ENCODE results near the gene SGF29.
"Not testable (repeated sequence)": the region's sequence is repeated elsewhere in the genome, so short reads cannot be mapped to it uniquely, and the experiment has no call there.

SGF29 gene

DNA sequence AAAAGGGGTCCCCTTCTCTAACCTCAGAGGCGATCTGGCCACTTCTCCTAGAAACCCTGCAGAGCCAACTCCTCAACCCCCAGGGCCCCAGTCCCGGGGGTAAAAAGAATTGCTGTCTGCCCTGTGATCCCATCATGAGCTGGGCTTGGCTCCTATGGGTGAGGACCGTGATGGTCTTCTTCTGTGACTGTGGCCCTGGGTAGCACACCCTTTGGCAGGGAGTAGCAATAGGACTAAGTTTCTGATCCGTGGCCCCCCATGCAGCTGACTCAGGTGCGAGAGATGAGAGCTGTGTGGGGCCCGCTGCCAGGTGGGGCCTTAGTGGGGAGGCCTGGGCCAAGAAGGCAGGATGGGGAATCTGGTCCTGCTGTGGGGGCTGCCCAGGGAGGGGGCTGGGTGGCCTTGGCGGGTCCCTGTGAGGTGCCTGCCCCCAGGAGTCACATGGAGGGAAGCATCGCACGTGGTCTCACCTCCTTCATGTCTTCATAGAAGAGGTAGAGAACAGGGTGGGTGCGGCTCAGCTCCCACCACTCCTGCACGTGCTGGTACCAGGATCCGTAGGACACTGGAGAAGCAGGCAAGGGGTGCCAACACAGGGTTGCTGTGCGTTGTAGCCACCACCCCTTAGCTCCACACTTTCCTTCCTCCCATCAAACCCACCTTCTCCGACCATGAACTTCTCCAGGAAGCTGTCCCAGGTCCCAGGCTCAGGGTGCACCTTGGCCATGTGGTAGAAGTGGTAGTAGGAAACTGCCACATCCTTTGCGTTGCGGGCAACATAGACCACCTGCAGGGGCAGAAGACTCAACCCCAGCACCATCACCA is 52.8 kb downstream of the SGF29 start:
- no peak overlapping the region for H3K4me3 ChIP-seq (ENCODE audit: low read depth, low read length)
- DNase-seq (ENCODE audit: low read depth) = no peak
- TF ChIP-seq, protein P1, sequence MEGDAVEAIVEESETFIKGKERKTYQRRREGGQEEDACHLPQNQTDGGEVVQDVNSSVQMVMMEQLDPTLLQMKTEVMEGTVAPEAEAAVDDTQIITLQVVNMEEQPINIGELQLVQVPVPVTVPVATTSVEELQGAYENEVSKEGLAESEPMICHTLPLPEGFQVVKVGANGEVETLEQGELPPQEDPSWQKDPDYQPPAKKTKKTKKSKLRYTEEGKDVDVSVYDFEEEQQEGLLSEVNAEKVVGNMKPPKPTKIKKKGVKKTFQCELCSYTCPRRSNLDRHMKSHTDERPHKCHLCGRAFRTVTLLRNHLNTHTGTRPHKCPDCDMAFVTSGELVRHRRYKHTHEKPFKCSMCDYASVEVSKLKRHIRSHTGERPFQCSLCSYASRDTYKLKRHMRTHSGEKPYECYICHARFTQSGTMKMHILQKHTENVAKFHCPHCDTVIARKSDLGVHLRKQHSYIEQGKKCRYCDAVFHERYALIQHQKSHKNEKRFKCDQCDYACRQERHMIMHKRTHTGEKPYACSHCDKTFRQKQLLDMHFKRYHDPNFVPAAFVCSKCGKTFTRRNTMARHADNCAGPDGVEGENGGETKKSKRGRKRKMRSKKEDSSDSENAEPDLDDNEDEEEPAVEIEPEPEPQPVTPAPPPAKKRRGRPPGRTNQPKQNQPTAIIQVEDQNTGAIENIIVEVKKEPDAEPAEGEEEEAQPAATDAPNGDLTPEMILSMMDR (conservative IDR thresholded peaks at IDR 0.05; ENCODE audit: low read depth, low read length) = no peak

DNA sequence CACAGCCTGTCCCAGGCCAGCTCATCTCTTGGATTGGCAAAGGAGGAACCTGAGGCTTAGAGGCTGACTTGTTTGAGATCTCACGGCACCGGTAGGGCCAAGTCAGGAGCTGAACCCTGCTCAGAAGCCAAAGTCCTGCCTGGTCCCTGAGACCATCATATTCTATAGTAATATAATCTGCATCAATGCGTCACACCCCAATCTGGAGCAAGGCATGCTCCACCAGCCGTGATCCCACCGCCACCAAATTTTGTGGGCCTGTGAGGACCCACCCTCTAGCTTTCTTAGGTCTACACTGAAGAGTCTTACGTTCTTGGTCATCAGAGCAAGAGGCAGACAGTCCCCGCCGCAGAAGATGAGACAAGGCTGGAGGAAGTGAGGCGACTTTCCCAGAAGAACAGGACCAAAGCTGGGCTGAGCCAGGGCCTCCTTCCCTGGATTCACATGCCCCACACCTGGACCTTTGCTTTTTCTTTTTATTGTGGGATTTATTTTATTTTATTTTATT is 53.5 kb downstream of the SGF29 start:
- TF ChIP-seq, protein P1 (conservative IDR thresholded peaks at IDR 0.05; ENCODE audit: low read depth, low read length) = no peak
- no peak for DNase-seq (ENCODE audit: low read depth)
- H3K4me3 ChIP-seq (ENCODE audit: low read depth, low read length) = no peak overlapping the region

DNA sequence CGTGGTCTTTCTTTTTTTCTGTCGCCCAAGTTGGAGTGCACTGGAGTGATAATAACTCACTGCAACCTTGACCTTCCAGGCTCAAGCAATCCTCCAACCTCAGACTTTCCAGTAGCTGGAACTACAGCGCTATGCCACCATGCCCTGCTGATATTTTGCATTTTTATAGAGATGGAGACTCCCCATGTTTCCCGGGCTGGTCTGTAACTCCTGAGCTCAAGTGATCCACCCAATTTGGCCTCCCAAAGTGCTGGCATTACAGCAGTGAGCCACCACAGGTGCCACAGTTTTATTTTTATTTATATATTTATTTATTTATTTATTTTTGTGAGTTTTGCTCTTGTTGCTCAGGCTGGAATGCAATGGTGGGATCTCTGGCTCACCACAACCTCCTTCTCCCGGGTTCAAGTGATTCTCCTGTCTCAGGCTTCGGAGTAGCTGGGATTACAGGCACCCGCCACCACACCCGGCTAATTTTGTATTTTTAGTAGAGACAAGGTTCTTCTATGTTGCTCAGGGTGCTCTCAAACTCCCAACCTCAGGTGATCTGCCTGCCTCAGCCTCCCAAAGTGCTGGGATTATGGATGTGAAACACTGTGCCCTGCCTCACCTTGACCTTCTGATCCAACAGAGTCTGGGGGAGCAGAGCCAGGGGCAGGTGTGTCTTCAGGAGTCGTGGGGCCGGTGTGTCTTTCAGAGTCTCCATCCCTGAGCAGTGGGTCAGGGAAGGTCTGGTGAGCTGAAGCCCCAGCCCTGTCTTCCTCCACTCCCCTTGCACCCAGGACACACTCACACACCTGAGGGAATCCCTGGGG is 54.2 kb downstream of the SGF29 start:
- DNase-seq (ENCODE audit: low read depth); H3K4me3 ChIP-seq (ENCODE audit: low read depth, low read length): not testable (repeated sequence)

DNA sequence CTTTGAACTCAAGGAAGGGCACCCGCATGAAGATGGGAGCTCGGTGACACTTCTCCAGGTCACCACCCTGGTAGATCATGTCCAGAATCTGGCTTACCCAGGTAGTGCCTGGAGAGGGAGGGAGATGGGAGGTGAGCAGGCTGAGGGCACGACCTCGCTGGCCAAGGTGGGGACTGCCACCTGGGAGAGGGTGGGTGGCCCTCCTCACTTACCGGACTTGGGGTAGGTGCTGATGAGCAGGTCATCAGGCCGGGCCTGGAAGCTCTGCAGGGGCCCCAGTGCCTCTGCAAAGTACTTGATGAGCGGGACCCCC is 54.7 kb downstream of the SGF29 start:
- not testable (repeated sequence) for H3K4me3 ChIP-seq (ENCODE audit: low read depth, low read length); DNase-seq (ENCODE audit: low read depth)

DNA sequence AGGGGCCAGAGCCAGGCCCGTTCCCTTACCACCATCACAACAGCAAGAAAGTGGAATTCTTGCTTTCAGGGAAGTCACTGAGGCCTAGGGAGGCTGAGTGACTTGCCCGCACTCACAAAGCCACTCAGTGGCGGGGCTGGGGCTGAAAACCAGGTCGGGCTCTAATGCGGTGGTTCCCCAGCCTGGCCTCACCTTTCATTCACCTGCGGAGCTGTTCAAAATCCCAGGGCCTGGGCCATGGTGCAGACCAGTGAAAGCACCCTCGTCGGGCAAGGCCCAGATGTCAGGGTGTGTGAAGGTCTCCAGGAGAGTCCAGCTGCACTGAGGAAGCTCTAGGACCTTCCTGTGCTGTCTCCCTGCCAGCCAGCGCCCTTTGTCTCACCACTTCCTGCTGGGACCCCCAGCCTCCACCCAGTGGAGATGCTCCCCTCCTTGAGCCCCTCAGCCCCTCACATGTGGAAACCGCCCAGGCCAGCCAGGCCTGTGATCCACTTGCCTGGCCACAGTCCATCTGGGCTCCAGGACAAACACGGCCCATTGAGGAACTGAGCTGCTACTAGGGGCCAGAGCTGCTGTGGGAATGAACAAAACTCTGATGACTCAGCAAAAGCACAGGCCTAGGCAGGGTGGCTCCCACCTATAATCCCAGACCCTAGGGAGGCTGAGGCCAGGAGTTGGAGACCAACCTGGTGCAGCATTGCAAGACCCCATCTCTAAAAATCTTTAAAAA is 55.3 kb downstream of the SGF29 start:
- not testable (repeated sequence) for H3K4me3 ChIP-seq (ENCODE audit: low read depth, low read length)
- DNase-seq (ENCODE audit: low read depth) = peak; percentile 11

DNA sequence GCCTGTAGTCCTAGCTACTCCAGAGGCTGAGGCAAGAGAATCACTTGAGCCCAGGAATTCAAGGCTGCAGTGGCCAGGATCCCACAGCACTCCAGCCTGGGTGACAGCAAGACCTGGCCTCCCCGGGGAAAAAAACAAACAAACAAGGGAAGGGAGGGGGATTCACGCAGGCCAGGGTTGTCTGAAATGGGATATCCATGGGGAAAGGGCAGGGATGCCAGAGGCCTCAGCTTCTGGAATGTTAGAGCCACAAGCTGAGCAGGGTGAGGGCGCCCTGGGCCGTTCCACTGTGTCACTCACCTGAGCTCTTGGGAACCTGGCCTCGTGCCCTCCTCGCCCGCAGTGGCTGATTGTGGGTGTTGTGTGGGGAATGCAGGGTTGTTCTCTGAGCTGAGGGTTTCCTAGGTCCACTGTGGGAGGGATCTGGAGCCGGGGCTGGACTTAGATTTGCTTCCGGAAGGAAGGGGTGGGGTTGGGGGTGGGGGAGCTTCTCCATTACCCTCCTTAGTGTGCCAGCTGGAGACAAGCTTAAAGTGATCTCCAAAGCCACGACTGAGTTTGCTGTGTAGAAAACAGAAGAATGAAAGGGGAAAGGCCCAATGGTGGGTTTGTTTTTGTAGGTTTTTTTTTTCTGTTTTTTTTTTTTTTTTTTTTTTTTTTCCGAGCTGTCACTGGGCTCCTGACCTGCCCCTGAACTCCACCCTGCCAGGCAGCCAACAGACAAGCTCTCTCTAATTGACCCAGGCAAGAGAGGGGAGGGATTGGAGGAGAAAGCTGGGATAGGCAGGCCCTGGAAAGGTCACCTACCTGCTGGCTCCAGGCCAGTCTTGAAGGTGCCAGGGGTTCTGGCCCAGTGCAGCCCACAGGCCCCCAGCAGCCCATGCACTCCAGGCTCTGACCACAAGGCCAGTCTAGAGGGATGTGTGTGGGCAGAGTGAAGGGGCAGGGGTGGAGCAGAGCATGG is 56.2 kb downstream of the SGF29 start, which contains the start of gene SULT1A1:
Gene SULT1A1, minus strand, starts transcription at position 414 of the 964 bp plus-strand sequence. CDS start 1,189 bp downstream, outside the sequence.
- peak; percentile 40 for DNase-seq (ENCODE audit: low read depth)
- peak within 1 kb of the TSS; percentile 37 for H3K4me3 ChIP-seq (ENCODE audit: low read depth, low read length)
- TF ChIP-seq, protein P1 (conservative IDR thresholded peaks at IDR 0.05; ENCODE audit: low read depth, low read length) = no peak

DNA sequence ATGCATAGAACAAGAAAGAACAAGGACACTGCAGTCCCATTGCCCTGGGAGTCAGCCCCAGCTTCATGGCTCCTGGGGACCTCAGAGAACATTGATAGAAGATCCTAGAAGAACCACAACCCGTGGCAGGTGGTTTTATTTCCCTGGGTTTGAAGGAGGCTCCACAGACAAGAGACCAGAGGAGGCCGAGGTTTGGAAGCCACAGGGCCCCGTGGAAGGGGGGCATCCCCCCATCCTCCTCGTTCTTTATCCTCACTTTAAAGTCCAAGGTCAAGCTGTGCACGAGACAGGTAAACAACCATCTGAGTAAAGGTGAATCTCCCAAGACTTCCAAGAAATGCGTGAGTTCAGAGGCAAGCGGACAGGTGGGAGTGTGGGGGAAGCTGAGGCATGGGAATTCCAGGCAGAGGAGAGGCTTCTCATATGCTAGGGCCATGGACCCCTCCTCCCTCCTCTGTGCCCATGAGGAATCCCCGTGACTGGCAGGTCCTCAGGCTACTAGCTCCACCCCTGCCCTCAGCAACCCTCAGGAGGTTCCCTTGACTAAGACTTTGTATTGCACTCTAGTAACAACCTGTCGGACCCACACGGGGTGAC is 57.0 kb downstream of the SGF29 start:
- DNase-seq (ENCODE audit: low read depth) = no peak
- TF ChIP-seq, protein P1 (conservative IDR thresholded peaks at IDR 0.05; ENCODE audit: low read depth, low read length) = no peak
- H3K4me3 ChIP-seq (ENCODE audit: low read depth, low read length) = no peak overlapping the region

DNA sequence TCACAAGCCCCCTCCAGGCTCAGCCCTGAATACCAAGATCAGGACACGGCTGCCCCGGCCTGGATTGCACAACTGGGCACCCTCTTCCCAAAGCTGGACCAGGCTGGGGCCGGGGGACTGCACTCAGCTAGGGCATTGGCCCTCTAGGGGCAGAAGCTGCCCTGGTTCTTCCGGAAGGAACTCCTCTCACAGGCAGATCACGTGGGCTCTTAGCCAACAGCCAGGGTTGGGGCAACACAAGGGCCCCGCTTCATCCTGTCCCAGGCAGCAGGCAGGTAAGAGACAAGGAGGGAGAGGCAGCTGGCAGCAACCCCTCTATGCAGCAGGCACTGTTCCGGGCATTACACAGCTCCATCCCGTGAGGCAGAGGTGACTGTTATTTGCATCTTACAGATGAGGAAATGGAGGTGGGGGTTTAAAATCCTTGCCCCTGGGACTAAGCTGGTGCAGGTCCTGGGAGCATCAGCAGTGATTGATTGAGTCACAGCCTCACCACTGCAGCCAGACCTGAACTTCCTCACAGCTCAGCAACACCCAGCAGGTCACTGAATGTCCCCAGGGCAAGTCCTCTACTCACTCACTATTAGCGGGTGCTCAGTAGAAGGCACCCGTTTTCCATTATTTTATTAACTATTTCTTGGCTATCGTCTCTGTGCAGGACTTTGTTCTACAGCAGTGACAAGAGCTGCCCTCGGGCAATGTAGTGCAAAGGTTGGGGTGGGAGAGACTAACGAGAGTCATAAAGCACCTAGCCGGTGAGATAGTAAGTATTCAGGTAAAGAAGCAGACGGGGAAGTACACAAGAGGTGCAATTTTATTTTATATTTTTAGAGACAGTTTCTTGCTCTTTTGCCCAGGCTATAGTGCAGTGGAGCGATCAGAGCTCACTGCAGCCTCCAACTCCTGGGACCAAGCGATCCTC is 58.9 kb downstream of the SGF29 start:
- H3K4me3 ChIP-seq (ENCODE audit: low read depth, low read length); DNase-seq (ENCODE audit: low read depth): not testable (repeated sequence)

DNA sequence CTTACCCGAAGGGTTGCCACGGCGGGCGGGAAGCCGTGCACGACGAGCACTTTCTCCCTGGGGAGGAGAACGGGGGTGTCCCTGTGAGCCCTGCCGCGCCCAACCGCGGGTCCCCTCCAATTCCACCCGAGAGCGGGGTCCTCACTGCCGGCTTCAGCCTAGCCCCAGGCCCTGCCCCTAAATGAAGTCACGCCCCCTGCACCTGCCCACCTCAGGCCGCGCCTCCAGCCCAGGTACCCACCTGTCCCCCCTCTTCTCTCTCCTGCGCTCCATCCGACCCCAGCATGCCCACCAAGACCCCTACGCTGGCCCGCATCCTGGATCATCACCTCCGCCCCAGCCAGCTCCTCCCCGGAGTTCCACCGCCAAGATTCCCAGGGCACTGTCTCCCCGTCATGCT is 60.2 kb downstream of the SGF29 start:
- H3K4me3 ChIP-seq (ENCODE audit: low read depth, low read length); DNase-seq (ENCODE audit: low read depth): not testable (repeated sequence)

DNA sequence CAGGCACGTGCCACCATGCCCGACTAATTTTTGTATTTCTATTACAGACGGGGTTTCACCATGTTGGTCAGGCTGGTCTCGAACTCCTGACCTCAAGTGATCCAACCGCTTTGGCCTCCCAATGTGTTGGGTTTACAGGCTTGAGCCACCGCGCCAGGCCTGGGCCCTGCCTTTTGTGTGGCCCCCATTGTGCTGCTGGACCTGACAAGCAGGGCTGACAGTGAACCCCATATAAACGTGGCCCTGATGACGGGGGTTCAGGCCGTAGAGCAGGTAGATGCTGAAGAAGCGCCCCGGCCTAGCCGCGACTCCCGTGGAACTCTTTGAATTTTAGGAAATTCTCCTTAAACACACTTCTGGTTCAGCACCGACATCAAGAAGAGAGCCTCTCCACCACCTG is 60.8 kb downstream of the SGF29 start:
- DNase-seq (ENCODE audit: low read depth); H3K4me3 ChIP-seq (ENCODE audit: low read depth, low read length): not testable (repeated sequence)
